T47D (cell line): ENCODE data around the gene WWTR1.

Experiments used
- DNase-seq, 2 experiments: peaks; one replicate each; pipeline versions ENCODE4 v3.0.0 to v3.0.0-alpha.2; 2011 to 2012; ENCODE audit warnings: low read depth in 1 of 2, low spot score in 1 of 2
- JUND ChIP-seq: IDR thresholded peaks from 2 replicates; pipeline ENCODE4 v1.6.1; 2012; ENCODE audit warnings: low read depth
- in situ Hi-C: cut with HindIII; loops from 2 replicates; pipeline ENCODE4 v1.10.0; 2016; ENCODE audit warnings: low sequenced_read_pairs, low pct_unique_long_range_greater_than_20kb

The WWTR1 gene

DNA sequence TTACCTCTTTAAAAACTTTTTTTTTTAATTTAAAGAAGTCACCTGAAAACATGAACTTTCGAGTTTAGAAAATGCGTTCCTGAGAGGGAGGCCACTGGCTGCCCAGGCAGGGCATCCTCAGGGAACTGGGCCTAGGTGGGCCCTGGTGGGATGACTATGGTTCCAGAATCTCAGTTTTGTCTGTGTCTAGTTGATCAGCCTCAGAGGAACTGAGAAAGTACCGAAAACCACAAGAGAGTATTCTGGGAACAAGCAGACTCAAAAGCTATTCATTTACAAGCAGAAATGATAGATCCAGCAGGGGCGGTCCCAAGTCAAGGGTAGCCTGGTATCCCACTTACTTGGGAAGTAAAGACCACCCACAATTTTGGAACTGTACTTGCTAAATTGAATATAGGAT, 10.5 kb downstream of the WWTR1 start:
- no peak for TF ChIP-seq JUND
- in situ Hi-C loops, result no loop called here

GRCh38 chr3:149646181-149646766, 11.6 kb downstream of the WWTR1 start:
- in situ Hi-C loops, result no loop called here
- TF ChIP-seq JUND, result no peak
- no peak for DNase-seq

More for the DNA sequence above, 10.5 kb downstream of the WWTR1 start:
- no peak for DNase-seq

GRCh38 chr3:149643963-149644362, 13.9 kb downstream of the WWTR1 start:
- no peak for TF ChIP-seq JUND
- DNase-seq, result no peak
- in situ Hi-C loops, result no loop called here

- DNase-seq, result no peak
- TF ChIP-seq JUND, result no peak
These were observed 14.4 kb downstream of the WWTR1 start for GRCh38 chr3:149643482-149643798.

DNA sequence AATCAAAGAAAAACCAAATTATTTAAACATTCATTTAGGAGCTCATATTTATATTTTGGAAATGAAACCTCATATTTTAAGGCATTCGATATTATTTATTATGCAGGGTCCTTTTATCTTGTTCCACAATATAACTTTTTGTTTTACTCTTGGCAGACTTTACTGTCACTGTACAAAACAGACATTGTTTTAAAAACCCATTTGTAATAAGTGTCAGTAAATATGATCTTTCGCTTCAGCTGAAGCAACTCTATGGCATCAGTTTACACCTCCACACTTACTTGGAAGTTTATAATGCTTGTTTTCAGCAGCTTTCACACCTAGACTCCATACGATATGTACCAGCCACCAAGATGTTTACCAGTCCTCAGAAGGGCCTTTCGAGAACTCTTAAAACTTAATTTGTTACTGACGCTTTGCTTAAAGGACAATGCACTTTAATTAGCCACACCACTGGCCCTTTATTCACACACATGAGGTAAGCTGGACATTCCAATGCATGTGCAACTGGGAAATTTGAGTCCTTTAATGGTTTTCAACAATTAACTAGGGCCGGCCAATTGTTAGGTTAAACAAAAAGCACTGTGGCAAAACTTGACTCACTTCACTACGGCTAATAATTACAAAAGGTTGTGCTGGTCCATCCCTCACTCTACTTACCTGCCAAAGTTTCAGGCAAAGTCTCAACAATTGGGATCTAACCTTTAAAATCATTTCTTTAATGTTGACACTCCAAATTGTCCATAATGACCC, 16.7 kb downstream of the WWTR1 start:
- in situ Hi-C loops, result no loop called here
- TF ChIP-seq JUND, result no peak
- DNase-seq, result no peak

More at GRCh38 chr3:149643482-149643798, 14.4 kb downstream of the WWTR1 start:
- in situ Hi-C loops, result no loop called here

- no peak for TF ChIP-seq JUND
- no peak for DNase-seq
- in situ Hi-C loops, result no loop called here
These were observed 18.7 kb downstream of the WWTR1 start for GRCh38 chr3:149639093-149639486.

- no peak for TF ChIP-seq JUND
- in situ Hi-C loops, result no loop called here
- no peak for DNase-seq
These were observed 19.4 kb downstream of the WWTR1 start for GRCh38 chr3:149638228-149639092.

DNA sequence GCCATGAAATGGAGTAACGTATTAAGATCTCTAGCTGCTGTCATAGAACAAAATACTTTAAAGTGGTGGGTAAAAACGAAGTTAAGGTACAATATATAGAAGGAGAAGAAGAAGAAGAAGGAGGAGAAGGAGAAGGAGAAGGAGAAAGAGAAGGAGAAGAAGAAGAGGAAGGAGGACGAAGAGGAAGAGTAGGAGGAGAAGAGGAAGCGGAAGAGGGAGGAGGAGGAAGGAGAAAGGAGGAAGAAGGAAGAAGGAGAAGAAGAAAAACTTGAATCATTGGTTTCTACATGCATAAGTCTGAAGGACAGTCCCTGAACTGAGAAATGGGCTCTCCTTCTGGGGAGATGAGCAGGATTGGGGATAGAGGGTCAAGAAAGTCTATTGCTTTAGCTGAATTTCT, 22.4 kb downstream of the WWTR1 start:
- in situ Hi-C loops, result no loop called here
- no peak for TF ChIP-seq JUND
- no peak for DNase-seq

DNA sequence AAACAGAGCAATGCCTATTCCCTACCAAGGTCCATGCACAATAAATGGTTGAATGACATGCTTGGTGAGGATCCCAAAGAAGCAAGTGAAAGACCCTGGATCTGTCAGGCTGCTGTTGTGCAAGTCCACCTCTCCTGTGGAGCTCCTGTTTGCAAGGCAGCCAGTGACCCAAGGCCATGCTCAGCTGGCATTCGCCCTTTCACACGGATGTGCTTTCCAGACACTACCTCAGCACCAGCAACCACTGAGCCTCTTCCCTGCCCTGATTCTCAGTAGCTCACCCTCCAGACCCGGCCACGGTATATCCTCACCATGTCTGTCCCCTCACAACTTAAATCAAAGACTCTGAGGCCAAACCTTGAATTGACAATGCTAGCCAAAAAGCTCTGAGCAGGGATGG, 23.3 kb downstream of the WWTR1 start:
- DNase-seq, result no peak
- in situ Hi-C loops, result no loop called here
- no peak for TF ChIP-seq JUND

DNA sequence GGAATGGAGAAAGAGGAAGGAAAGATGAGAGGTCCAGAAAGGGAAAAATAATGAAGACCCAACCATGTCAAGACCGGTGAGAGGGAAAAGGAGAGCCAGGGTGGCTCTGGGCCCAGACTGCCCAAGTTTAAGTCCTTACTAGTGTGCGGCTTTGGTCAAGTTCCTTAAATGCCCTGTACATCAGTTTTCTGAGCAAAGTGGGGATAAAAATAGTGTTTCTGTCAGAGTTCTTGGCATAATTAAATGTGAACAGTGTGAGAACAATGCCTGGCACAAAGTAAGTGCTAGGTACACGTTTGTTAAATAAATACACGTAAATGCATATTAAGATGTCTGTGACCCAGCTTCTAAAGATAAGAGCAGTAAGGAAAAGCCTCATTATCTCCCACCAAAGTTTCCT, 23.8 kb downstream of the WWTR1 start:
- DNase-seq, result no peak
- in situ Hi-C loops, result no loop called here
- no peak for TF ChIP-seq JUND

GRCh38 chr3:149632225-149632624, 25.6 kb downstream of the WWTR1 start:
- in situ Hi-C loops, result no loop called here
- no peak for TF ChIP-seq JUND
- no peak for DNase-seq

GRCh38 chr3:149630806-149631205, 27.0 kb downstream of the WWTR1 start:
- no peak for DNase-seq
- in situ Hi-C loops, result no loop called here
- TF ChIP-seq JUND, result no peak
